GM18519 (cell line): ENCODE measurements around the gene TUBB8.
"Not testable (repeated sequence)": the region's sequence is repeated elsewhere in the genome, so short reads cannot be mapped to it uniquely, and the experiment has no call there.

Experiments used
- ATAC-seq: cut with Tn5 transposase; IDR thresholded peaks from one replicate; pipeline ENCODE4 v1.9.1; 2021; ENCODE audit warnings: mild to moderate bottlenecking, moderate library complexity; ENCODE audit not compliant: unreplicated experiment, low FRiP score

TUBB8 gene

GRCh38 chr10:48996-49395 is at the start of gene TUBB8:
TUBB8 (minus strand) TSS chr10:49296; CDS start chr10:49238, 58 bp downstream.
- ATAC-seq = no peak

DNA sequence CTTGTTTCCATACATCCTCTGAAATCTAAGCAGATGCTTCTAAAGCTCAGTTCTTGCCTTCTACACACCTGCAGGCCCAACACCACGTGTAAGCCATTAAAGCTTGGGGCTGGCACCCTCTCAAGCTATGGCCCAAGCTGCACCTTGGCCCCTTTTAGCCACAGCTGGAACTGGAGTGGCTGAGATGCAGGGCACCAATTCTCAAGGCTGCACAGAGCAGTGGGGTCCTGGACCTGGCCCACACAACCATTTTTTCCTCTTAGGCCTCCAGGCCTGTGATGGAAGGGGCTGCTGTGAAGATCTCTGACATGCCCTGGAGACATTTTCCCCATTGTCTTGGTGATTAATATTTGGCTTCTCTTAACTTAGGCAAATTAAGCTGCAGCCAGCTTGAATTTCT is 47.4 kb upstream of the TUBB8 start:
- no peak for ATAC-seq

DNA sequence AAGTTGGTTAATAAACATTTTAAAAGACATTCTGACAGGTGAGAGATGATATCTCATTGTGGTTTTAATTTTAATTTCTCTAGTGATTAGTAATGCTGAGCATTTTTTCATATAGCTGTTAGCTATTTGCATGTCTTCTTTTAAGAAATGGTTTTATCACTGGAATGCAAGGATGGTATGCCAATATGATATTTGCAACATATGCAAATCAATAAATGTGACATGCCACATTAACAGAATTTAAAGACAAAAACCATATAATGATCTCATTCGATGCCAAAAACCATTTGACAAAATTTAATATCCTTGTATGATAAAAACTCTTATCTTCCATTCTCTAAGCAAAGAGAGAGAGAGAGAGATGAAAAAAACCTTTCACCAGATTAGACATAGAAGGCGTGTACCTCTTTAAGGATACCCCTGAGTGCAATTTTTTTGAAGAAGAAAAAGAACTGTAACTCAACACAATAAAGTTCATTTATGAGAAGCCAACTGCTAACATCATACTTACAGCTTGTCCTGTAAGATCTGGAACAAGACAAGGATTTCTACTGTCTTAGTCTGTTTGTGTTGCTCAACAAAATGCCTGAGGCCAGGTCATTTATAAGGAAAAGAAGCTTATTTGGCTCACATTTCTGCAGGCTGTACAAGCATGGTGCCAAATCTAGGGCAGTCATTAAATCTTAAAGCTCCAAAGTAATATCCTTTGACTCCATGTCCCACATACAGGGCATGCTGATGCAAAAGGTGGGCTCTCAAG is 46.4 kb upstream of the TUBB8 start:
- no peak for ATAC-seq

DNA sequence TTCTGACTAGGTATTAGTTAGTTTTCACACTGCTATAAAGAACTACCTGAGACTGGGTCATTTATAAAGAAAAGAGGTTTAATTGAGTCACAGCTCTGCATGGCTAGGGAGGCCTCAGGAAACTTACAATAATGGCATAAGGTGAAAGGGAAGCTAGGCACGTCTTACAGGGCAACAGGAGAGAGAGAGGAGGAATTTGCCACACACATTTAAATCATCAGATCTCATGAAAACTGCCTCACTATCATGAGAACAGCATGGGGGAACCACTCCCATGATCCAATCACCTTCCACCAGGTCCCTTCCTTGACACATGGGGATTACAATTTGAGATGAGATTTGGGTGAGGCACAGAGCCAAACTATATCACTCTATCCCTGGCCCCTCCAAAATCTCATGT is 45.5 kb upstream of the TUBB8 start:
- ATAC-seq = no peak

GRCh38 chr10:92846-93245 is 43.8 kb upstream of the TUBB8 start:
- no peak for ATAC-seq

DNA sequence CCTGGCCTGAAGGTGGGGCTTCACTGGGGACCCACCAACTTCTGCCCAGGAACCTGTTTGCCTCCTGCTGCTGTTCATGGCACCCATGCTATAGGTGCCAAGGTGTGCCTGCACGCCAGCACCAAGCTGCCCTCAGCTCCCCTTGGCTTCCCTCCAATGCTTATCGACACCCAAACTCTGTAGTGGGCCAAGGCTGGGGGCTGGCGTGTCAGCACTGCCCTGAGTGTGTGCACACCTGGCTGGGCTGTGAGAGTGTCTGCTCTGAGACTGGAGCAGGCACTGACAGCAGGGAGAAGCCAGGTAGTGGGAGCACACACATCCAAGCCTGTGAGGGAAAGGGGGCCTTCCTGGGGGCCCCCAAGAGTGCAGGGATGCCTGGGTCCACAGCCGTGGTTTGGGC is 43.1 kb upstream of the TUBB8 start:
- no peak for ATAC-seq

- ATAC-seq = no peak
Measured at GRCh38 chr10:91313-91712, 42.2 kb upstream of the TUBB8 start.

DNA sequence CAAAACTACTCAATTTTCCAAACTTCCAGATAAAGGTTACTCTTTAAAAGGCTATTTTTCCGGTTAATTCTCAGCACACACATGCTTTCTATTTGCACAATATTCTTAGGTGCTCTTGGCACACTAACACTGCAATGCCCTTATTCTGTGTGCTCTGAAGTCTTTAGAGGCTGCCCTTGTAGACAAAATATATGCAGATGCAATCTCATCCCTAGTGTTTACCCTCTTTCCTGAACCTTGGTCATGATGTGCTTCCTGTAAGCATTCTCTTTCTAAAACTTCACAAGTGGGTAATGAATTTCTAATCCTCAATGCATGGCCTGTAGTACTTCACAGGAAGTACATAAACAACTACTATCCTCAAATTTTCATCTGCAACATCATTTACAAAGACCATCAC is 41.1 kb upstream of the TUBB8 start:
- ATAC-seq = no peak

- ATAC-seq = no peak
Measured at GRCh38 chr10:89248-89647, 40.2 kb upstream of the TUBB8 start.

DNA sequence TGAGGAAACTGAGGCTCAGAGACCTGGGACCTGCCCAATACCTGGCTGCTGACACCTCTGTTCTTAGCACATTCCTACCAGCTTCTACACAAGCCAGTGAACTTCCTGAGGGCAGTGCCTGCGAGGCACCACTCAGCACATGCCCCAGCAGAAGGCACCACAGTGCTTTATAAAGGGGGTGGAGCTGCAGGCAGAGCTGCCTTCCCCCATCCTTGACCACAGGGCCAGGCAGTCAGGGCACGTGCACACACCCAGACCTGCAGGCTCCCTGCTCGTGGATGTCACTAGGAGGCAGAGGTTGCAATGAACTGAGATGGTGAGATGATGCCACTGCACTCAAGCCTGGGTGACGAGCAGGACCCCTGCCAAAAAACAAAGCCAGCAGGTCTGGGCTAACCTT is 39.2 kb upstream of the TUBB8 start:
- no peak for ATAC-seq

DNA sequence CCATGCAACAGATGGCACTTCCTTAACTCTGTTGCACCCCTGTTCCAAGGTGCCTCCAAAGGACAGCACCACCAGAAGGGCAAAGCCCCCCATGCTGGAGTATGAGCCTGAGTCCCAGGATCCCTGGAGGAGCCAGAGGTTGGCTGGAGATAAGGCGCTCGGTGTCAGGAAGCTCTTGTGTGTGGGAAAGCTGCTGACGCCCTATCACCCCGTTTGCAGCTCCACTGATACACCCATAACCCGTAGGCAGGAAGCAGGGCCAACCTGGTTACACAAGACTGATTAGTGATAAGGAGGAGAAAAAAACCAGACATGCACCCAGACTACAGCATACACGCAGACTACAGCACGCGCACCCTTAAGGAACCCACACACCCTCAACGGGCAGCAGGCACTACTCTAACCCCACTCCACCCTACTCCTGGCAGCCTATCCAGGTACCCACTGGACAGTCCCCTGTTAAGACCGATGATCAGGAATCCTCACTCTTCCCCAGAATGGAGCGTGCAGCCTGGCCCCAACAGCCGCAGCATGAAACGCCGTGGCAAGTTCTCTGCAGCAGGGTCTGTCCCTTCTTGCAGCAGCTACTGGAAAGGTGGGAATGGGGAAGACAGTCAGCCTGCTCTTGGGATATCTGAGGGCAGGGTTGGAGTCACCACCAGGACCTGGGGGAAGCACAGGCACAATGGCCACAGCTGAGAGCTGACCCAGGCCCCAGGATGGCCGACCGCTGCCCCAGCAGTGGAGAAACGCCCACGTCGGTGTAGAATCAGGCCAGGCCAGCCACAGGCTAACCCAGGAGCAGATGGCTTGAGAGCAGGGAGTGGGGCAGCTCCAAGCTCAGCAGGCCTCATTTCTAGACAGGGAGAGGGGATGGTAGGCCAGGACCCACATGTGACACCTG is 38.3 kb upstream of the TUBB8 start:
- ATAC-seq = no peak

DNA sequence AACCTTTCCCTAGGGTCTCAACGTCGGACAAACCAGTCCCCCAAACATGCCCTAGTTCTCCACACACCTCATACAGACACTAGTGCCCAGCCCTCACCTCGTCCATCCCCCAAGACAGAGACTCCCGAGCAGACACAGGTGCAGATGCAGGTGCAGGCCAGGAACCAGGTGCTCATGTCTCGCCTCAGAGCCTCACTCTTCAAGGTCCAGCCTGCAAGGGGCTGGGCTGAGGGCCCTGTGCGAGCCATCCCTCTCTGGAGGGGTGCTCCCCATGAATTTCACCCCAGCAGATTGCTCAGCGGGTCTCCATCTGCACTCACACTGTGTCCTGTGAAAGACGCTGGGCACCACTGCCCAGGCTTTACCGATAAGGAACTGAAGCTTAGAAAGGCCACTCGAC is 36.9 kb upstream of the TUBB8 start:
- ATAC-seq = no peak

DNA sequence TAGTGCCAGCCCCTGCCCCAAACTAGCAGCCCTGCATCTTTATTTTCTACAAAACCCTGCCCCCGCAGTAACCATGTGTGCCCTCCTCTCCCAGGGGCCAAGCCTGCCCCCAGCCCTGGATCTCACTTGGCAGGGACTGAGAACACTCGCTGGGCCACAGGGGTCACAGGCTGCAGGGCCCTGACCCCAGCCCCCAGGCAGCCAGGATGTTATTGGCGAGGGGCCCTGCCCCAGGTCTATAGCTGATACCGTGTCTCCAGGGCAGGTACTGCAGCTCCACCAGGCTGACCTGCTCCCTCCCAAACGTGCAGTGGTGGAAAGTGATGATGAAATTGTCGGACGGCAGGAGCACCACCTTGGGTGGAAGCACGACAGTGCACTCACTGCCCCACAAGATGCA is 35.9 kb upstream of the TUBB8 start:
- no peak for ATAC-seq

GRCh38 chr10:83930-84530 is 34.9 kb upstream of the TUBB8 start:
- no peak for ATAC-seq

DNA sequence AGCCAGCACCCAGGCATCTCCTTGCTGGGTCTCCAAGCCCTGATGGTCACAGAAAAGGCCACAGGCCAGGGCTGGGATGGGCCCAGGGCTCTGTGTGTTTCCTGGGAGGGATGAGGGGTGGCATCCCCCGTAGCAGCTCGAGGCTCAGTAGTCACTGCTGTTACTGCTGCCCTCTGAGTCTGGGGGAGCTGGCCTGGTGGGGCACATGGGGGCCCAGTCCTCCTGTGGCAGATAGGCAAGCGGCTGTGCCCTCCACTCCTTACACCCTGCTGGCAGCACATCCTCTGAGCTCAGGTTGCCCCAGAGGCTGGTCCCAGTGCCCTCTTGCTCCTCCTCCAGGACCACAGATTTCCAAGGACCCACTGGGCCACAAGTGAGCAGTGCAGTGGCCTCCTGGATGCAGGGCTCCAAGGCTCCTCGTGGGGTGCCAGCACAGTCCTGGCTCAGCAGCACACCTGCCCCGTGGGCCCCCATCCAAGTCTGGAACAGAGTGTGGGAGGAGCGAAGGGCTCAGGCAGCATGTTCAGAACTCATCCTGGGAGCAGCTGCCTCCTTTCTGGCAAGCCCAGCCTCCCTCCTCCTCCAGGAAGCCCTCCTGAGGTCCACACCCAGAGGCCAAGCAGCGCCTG is 31.5 kb upstream of the TUBB8 start:
- ATAC-seq = no peak

DNA sequence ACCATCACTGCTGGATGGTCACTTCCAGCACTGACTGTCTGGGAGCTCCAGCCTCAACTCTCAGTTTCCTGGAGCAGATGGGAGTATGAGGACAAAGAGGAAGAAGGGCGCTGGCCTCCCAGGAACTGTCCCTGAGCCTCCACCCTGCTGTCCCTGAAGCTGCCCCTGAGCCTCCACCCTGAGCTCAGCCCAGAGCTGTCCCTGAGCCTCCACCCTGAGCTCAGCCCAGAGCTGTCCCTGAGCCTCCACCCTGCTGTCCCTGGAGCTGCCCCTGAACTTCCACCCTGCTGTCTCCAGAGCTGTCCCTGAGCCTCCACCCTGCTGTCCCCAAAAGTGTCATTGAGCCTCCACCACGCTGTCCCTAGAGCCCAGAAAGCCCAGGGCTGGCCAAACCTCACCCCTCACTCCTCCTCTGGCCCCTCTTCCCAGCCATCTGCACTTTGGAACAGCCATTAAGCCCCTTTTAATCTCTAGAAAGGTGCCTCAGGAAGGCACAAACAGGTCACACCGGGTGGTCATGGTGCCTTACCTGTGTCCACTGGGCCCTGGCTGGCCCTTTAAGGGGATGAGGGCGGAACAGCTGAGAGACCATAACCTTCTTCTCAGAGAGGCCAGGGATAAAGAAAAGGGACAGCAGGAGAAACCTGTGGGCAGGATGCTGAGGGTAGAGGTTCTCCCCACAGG is 30.6 kb upstream of the TUBB8 start:
- no peak for ATAC-seq

DNA sequence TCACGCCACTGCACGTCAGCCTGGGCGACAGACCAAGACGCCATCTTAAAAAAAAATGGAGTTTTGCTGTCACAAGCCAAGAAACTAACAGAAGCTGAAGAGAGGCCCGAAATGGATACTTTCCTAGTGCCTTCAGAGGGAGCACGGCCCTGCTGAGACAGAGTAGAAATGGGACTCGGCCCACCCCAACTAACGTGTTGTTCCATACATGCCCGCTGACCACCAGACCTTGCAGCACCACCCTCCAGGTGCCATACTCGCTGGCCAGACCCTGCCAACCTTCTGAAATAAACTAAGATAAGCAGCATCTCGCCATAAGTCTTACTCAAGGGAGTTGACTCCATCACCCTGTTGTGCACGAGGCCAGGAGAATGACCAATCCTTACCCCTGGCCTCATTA is 29.5 kb upstream of the TUBB8 start:
- no peak for ATAC-seq

GRCh38 chr10:74266-74621 is 25.1 kb upstream of the TUBB8 start:
- ATAC-seq = not testable (repeated sequence)

DNA sequence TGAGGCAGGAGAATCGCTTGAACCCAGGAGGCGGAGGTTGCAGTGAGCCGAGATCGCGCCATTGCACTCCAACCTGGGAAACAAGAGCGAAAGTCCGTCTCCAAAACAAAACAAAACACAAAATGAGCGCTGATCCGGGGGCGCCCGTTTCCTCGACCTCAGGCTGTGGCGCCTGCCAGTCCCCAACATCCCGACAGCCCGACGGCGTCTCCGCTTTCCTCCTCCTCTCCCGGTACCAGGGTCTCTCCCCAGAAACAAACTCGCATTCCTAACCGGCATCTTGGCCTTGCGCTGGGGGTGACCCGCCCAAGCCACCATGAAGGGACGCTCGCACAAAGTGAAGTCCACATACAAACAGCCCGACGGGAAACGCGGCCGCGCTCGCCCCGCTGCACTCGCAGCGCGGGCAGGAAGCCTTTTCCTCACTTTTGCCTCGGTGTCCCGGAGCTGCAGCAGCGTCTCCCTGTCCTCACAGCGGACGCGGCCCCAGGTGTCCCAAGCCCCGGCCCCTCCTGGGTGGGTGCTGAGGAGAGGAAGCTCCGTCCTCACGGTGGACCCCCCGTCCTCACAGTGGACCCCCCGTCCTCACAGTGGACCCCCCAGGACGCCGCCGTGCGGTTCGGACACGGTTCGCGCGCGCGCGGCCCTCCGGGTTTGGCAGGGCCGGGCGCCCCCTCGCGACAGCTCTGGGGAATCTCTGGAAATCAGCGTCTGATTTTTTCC is 24.6 kb upstream of the TUBB8 start:
- ATAC-seq = not testable (repeated sequence)

- ATAC-seq = not testable (repeated sequence)
Measured at GRCh38 chr10:68156-68555, 19.1 kb upstream of the TUBB8 start.
